Endodermal cell (in vitro differentiated cells): Measurements from ENCODE around the gene VTN. TPM values are rescaled to one million over a fixed set of nuclear protein-coding genes. Genes with fewer than 3 reads are reported as not detected.
A peak's percentile ranks its signal among the peaks of the same experiment; 100 is the strongest.

Experiments
- DNase-seq: peaks from one replicate; pipeline ENCODE4 v3.0.0-alpha.2; 2017
- H3K27ac ChIP-seq: 2 replicates; pipeline ENCODE4 v1.5.1; 2013; ENCODE audit warnings: mild to moderate bottlenecking, low read depth, low read length, moderate library complexity
- H3K27me3 ChIP-seq: 2 replicates; pipeline ENCODE4 v1.6.1; 2013; ENCODE audit warnings: mild to moderate bottlenecking, low read length, moderate library complexity; ENCODE audit not compliant: insufficient read depth, control insufficient read depth, poor library complexity, severe bottlenecking
- H3K36me3 ChIP-seq: 2 replicates; pipeline ENCODE4 v1.7.0; 2013; ENCODE audit warnings: mild to moderate bottlenecking, low read length, moderate library complexity; ENCODE audit not compliant: control insufficient read depth, insufficient read depth
- H3K4me1 ChIP-seq: one replicate; pipeline ENCODE4 v1.7.0; 2013; ENCODE audit warnings: low read length; ENCODE audit not compliant: control insufficient read depth, insufficient read depth
- H3K4me3 ChIP-seq: 2 replicates; pipeline ENCODE4 v1.5.1; 2013; ENCODE audit warnings: mild to moderate bottlenecking, low read length, moderate library complexity
- H3K9ac ChIP-seq: 2 replicates; pipeline ENCODE4 v1.6.1; 2013; ENCODE audit warnings: mild to moderate bottlenecking, low read length, moderate library complexity; ENCODE audit not compliant: poor library complexity, severe bottlenecking; ENCODE audit errors: extremely low read depth
- H3K9me3 ChIP-seq: 2 replicates; pipeline ENCODE4 v1.6.1; 2013; ENCODE audit warnings: mild to moderate bottlenecking, low read length, moderate library complexity; ENCODE audit not compliant: control insufficient read depth
- H3K27ac Mint-ChIP-seq: 2 replicates; pipeline ENCODE4 v1.8.0; 2020; ENCODE audit warnings: mixed read lengths
- H3K27me3 Mint-ChIP-seq: 2 replicates; pipeline ENCODE4 v1.8.0; 2021; ENCODE audit warnings: mild to moderate bottlenecking, mixed read lengths; ENCODE audit not compliant: insufficient read depth
- H3K36me3 Mint-ChIP-seq: 2 replicates; pipeline ENCODE4 v1.8.0; 2020; ENCODE audit warnings: low read depth, mixed read lengths
- H3K4me1 Mint-ChIP-seq: 2 replicates; pipeline ENCODE4 v1.8.0; 2020; ENCODE audit warnings: mixed read lengths
- H3K4me3 Mint-ChIP-seq: 2 replicates; pipeline ENCODE4 v1.8.0; 2020; ENCODE audit warnings: mild to moderate bottlenecking, moderate library complexity, mixed read lengths
- H3K9me3 Mint-ChIP-seq: 2 replicates; pipeline ENCODE4 v1.8.0; 2020; ENCODE audit warnings: mild to moderate bottlenecking, mixed read lengths
- WGBS, 2 experiments: methylation state at CpG; one replicate each; pipeline versions ENCODE4 v1.1.5 to v1.1.7; 2013; ENCODE audit warnings: missing lambda C conversion rate in 2 of 2, mixed read lengths in 1 of 2; ENCODE audit not compliant: insufficient coverage in 1 of 2, insufficient read length in 1 of 2; 5-methylcytosine and 5-hydroxymethylcytosine counted together
- total RNA-seq, 2 donors: library from RNA; stranded (reverse); fragmentation: NEBNext Ultra II Directional in 1 of 2; extraction: Animal tissue kit (Norgen Biotek cat#: 25700) in 1 of 2; gene quantifications; 2 replicates in 1 of 2; 3 replicates in 1 of 2; pipeline ENCODE4 v1.2.1, GENCODE V29; 2021
- TF ChIP-seq, protein P1 (sequence below): fragments of 200-600 bp; sonication (generic); conservative IDR thresholded peaks from 2 replicates; pipeline ENCODE4 v1.5.0; 2021; ENCODE audit warnings: antibody characterized with exemption, mild to moderate bottlenecking

VTN gene
- total RNA-seq, 2 donors from 2014 or later: 2.5 to 6.7 TPM

DNA sequence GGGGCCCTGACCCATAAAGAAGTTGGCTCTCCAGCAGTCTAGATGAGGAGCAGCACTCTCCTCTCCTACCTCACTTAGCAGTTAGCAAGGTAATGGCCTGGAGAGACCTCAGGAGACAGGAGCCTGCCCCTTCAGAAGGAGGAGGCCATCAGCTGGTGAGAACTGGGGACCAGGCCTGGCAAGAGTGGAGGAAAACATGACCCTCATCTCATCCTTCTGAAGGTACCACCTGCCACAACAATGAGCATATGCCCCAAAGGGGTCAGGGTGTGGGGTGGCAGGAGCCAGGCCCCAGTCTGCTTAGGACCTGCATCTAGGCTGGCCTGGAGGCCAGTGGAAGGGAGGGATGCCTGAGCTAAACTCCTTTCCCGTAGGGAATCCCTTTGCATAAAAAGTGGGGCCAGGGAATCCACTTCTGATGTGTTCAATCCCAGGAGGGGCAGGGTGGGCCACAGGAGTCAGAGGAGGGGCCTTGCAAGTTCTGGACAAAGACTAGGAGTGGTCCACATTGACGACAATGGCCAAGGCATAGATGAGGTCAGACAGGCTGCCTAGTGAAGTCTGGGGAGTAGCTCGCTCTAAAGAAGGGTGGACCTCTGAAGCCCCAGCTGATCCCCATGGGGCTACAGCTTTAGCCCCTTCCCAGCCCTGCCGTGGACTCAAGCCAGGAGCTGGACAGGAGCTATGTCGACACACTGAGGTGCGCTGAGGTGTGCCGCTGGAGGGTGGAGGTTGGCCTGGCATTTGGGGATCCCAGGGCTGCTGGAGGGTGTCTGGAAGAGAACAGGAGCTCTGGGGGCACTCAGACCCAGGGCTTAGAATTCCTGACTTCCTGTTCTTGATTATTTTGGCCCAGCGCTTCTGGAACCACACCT is 6.1 kb downstream of the VTN start:
- Mint-ChIP-seq H3K36me3 (peaks cover 34% of the 10 kb centered on the region), H3K4me1 (peaks cover 4% of the 10 kb centered on the region), H3K9me3 (no peaks in the 10 kb centered on the region), H3K27me3 (peaks cover 7% of the 10 kb centered on the region), H3K4me3 (no peak overlapping the region), H3K27ac (no peak overlapping the region)
- H3K27me3 ChIP-seq: peaks cover 40% of the 10 kb centered on the region
- H3K4me1 ChIP-seq: no peaks in the 10 kb centered on the region
- DNase-seq: no peak
- no peaks in the 10 kb centered on the region for H3K9me3 ChIP-seq
- no peak overlapping the region for H3K9ac ChIP-seq
- WGBS, 2 experiments: 94 to 95% methylated on average over 7 to 8 of the region's 8 CpGs
- no peak overlapping the region for H3K4me3 ChIP-seq
- TF ChIP-seq, protein P1, sequence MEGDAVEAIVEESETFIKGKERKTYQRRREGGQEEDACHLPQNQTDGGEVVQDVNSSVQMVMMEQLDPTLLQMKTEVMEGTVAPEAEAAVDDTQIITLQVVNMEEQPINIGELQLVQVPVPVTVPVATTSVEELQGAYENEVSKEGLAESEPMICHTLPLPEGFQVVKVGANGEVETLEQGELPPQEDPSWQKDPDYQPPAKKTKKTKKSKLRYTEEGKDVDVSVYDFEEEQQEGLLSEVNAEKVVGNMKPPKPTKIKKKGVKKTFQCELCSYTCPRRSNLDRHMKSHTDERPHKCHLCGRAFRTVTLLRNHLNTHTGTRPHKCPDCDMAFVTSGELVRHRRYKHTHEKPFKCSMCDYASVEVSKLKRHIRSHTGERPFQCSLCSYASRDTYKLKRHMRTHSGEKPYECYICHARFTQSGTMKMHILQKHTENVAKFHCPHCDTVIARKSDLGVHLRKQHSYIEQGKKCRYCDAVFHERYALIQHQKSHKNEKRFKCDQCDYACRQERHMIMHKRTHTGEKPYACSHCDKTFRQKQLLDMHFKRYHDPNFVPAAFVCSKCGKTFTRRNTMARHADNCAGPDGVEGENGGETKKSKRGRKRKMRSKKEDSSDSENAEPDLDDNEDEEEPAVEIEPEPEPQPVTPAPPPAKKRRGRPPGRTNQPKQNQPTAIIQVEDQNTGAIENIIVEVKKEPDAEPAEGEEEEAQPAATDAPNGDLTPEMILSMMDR: no peak
- no peak overlapping the region for H3K27ac ChIP-seq
- H3K36me3 ChIP-seq: peaks cover 30% of the 10 kb centered on the region

DNA sequence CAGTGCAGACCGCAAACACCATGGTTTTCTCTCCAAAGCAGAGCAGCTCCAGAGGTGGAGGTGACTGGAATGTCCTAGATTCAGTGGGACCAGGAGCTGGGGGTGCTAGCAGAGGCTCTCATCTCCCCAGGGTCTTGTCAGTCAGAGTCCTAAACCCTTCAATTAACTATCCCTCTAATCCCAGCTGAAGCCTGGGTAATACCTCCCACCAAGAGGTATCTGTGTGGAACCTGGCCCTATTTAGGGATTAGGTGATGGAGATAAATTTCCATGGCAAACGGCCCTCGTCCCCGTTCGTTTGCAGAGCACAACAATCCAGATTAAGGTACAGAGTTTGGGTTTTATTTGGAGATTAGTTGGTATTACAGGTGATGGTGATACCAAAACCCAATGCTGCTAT is 6.9 kb downstream of the VTN start:
- Histone ChIP-seq H3K9ac (no peak overlapping the region), H3K27ac (no peak overlapping the region), H3K27me3 (peaks cover 40% of the 10 kb centered on the region), H3K4me1 (peaks cover 3% of the 10 kb centered on the region), H3K9me3 (no peaks in the 10 kb centered on the region), H3K36me3 (peaks cover 33% of the 10 kb centered on the region), H3K4me3 (no peak overlapping the region)
- H3K27ac Mint-ChIP-seq: no peak overlapping the region
- peaks cover 37% of the 10 kb centered on the region for H3K36me3 Mint-ChIP-seq
- peaks cover 6% of the 10 kb centered on the region for H3K4me1 Mint-ChIP-seq
- H3K9me3 Mint-ChIP-seq: no peaks in the 10 kb centered on the region
- H3K27me3 Mint-ChIP-seq: peaks cover 5% of the 10 kb centered on the region
- TF ChIP-seq, protein P1: no peak
- 68 to 90% methylated on average over 5 of the region's 5 CpGs for WGBS, 2 experiments
- H3K4me3 Mint-ChIP-seq: no peak overlapping the region
- DNase-seq: peak; percentile 36

DNA sequence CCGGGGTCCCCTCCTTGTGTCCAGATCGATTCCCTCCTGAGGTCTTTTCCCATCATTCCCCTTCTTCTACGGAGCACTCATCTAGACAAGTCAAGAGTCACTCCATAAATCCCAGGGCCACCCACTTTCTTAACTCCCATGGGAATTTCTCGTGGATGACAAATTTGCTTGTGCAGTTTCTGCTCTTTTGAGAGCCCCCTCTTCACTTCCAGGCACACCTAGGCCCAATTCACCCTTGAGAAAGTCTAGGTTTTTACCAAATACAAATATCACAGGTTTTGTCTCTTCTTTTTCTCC is 12.3 kb downstream of the VTN start:
- Mint-ChIP-seq H3K9me3 (no peaks in the 10 kb centered on the region), H3K27ac (peak overlapping the region; percentile 99), H3K27me3 (no peaks in the 10 kb centered on the region), H3K4me3 (peak overlapping the region; percentile 95), H3K4me1 (peaks cover 12% of the 10 kb centered on the region), H3K36me3 (peaks cover 50% of the 10 kb centered on the region)
- peak overlapping the region; percentile 26 for H3K27ac ChIP-seq
- peaks cover 3% of the 10 kb centered on the region for H3K4me1 ChIP-seq
- no peaks in the 10 kb centered on the region for H3K9me3 ChIP-seq
- peak overlapping the region; percentile 81 for H3K9ac ChIP-seq
- H3K36me3 ChIP-seq: peaks cover 59% of the 10 kb centered on the region
- DNase-seq: no peak
- H3K27me3 ChIP-seq: peaks cover 8% of the 10 kb centered on the region
- TF ChIP-seq, protein P1: no peak
- WGBS, 2 experiments: 0 to 3% methylated on average over 4 of the region's 4 CpGs
- peak overlapping the region; percentile 84 for H3K4me3 ChIP-seq
